DLD1 (cell line): Measurements from ENCODE around the gene TDRD9.

Source experiments
- in situ Hi-C: cut with HindIII; loops from 2 replicates; pipeline ENCODE4 v1.10.0; 2017; ENCODE audit warnings: low sequenced_read_pairs

The TDRD9 gene

DNA sequence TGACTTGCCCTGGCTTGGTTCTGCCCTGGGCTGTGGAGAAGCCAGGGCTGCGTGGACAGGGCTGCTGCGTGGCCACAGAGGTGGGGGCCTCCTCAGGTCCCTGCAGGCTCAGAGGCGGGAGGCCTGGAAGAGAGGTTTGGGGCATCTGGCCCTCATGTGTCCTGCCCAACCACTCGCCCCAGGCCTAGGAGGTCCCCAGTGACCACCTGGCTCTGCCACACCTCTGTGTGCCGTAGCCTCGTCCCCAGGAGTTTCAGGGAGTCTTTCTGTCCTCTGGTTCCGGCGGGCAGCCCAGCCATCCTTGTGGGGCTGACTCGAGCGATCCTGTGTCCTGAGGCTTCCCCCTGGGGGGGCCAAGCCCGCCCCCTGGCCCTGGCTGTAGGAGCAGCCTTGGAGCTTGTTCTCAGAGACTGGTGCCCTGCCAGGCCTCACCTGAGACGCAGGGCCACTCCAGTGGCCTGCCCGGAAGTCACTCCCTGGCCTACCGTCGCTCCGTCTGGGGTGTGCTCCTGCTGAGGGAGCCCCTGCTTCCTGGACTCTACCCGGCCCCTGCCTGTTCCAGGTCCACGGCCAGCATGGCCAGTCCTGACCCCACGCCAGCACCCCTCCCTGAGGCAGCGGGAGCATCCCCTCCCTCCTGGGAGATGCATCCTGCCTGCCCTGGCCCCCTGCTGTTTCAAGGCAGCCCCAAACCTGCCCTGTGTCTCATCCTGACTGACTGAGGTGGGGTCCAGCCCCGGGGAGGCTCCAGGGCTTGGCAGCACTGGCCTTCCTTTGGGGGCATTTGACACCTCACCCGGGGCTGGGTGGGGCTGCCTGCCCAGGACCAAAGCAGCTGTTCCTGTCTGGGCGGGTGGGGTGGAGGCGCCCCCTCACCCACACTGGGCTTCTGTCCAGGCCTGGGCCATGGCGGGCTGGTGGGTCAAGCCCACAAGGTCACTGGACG is 171.1 kb downstream of the TDRD9 start:
- in situ Hi-C loops, result no loop called here

GRCh38 chr14:104100171-104101085 is 172.2 kb downstream of the TDRD9 start:
- in situ Hi-C loops, result no loop called here

DNA sequence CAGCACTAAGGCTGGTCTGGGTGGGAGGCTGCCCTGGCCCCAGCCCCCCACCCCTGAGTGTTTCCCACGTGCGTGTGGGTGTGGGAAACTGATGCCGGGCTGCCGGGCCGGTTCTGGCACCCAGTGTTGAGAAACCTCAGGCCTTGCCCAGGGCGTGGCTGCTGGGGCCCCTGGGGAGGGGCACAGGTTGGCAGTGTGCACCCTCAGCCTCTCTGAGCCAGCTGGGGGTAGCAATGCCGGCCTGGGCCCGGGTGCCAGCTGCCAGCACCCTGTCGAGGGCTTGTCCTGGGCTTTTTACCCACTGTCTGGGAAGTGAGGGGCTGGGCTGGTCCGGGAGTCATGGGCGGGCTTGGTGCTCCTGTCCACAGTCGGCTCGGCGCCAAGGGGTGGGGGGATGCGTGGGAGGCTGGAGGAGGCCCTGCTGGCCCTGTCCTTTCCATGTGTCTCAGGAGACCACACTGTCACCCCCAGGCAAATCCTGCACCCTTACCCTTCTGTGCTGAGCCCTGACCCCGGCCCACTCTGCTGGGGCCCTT is 172.9 kb downstream of the TDRD9 start:
- in situ Hi-C loops, result no loop called here

DNA sequence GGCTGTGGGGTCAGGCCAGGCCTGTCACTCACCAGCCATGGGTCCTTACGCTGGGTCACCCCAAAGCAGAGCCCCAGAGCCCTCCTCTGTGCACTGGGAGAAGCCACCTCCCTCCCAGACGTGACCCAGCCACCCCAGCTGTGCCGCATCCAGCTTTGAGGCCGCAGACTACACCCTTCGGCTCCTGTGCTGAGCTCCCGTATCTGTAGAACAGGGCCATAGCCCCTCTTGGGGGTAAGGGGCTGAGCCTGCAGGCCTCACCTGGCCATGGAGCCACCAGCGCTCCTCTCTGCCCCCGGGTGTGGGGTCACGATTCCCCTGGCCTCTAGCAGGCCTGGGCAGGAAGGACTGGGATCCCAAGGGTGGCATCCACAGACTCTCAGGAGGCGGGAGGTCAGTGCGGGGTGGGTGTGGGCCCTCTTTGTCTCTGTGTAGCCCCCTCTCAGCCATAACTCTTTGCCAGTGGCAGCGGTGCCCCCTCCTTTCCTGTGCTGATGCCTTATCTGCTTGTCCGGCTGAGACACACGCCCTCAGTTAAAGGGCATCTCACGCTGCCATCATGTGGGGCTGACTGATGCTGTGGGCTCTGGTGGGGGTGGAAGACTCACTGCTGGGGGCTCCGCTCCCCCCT is 173.5 kb downstream of the TDRD9 start:
- in situ Hi-C loops, result no loop called here
